Adipose tissue (tissue), 3 donors: ENCODE data around the gene LIN7A. TPM values are rescaled to one million over a fixed set of nuclear protein-coding genes. Genes with fewer than 3 reads are reported as not detected.
"Not testable (repeated sequence)": the region's sequence is repeated elsewhere in the genome, so short reads cannot be mapped to it uniquely, and the experiment has no call there.

ENCODE experiments used
- H3K27ac ChIP-seq: one replicate; pipeline ENCODE4 v1.5.1; 2013; ENCODE audit warnings: low read depth, low read length
- WGBS, 3 donors: extraction: QIAGEN DNeasy Blood & Tissue Kit; methylation state at CpG; one replicate each; pipeline ENCODE4 v1.1.7; 2013; 5-methylcytosine and 5-hydroxymethylcytosine counted together
- polyA plus RNA-seq, 3 donors: library from polyadenylated mRNA; stranded (reverse); fragments of 200-250 nt; gene quantifications; one replicate each; pipeline ENCODE4 v1.2.3, GENCODE V29; 2013
- donor health status: healthy with polysubstance abuse.
- donor health status: Bipolar disorder and iron deficiency.
- donor health status: healthy.

LIN7A gene
- polyA plus RNA-seq, 3 donors = 0.53 to 3.1 (median 1.0) TPM

DNA sequence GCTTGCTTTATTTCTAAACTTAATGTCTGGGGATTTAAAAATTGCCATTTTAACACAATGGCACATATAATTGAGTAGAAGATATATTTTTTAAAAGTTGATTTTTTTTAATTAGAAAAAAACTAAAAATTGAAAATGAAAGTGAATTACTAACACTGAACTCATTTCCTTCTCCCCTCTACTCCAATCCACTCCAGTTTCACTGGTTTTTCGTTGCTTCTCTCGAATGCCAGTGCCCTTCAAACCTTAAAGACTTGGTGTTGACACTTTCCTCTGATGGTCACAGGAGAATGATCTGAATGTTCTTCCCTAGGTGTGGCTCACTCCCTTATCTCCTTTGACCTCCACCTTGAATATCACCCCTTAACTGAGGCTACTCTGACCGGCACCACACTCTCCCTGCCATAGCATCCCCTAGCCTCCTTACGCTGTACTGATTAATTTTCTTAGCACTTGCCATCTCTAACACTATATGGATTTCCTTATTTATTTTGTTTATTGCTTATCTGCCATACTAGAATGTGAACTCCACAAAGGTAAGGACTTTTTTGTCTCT lies 107.1 kb downstream of the LIN7A start:
- no peak overlapping the region for H3K27ac ChIP-seq
- 77 to 90% (median 81%) methylated on average over 4 of the region's 4 CpGs for WGBS, 3 donors

DNA sequence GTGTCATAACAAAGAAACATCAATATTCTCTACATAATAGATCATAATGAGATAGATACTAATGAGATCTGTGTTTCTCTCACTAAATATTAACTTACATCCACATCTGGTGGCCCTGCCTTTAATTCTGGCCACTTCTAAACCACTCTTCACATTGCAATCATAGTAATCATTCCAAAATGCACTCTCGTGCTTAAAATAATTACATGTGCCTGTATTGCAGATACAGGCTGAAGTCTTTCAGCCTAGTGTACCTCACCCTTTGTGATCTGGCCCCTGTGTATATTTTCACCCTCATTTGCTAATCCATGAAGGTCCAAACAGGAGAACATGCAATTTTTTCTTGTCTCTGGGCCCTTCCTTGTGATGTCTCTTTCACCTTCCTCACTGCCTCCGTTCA lies 108.0 kb downstream of the LIN7A start:
- H3K27ac ChIP-seq = no peak overlapping the region
- WGBS, 3 donors = 71 to 77% (median 77%) methylated on average over 2 of the region's 2 CpGs

DNA sequence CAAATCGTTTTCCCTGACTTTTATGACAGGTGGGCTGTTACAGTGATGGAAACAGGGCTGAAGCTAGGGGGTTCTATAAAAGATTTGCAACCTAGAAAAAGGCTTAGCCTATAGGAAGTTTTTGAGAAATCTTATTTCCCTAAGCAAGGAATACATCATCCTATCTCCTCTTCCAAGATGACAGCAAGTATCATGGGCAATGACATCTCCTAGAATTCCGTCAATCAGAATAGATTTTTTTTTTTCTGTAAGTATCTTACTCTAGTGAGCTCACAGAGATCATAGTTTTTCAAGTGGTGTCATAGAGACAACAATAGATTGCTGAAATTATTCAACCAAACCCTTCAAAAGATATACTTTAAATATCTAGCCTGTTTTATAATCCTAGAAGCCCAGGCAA lies 112.2 kb downstream of the LIN7A start:
- no peak overlapping the region for H3K27ac ChIP-seq
- 72 to 82% (median 80%) methylated on average over 2 of the region's 2 CpGs for WGBS, 3 donors

DNA sequence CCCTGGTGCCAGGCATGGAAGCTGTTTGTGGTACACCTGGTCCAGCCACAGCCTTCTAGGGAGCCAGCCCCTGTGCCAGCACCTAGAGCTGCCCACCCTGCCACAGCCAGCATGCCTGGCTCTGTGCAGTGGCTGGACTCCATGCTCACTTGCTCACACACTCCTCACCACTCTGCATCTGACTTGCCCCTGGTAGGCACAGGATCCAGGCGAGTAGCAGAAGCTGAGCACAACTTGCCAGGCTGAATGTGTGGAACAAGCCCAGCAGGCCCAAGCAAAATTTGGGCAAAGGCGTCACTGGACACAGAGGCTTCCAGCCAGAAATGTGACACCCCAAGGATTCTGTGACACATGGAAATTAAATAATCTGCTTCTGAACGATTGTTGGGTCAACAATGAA lies 114.3 kb downstream of the LIN7A start:
- WGBS, 3 donors = 55 to 81% (median 79%) methylated on average over 3 of the region's 3 CpGs
- no peak overlapping the region for H3K27ac ChIP-seq

DNA sequence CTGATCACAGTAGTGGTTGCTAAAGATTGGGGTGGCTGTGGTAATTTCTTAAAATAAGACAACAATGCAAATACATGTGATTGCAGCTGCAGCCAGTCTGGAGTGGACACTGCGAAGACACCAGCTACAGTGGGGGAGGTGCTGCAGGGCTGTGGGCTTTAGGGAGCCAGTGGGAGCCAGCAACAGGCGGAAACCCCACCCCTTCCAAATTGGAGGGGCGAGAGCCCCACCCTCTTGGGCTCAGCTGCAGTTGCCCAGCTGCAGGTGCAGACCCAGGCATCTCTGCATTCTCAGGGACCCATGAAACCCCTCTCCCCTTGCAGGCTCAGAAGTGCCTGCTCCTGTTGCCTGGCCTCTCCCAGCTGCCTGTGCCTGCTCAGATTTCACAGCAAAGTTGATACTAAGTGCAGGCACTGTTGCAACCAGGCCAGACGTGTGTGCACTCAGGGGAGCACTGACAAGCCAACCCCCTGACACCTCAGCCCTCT lies 116.2 kb downstream of the LIN7A start:
- no peak overlapping the region for H3K27ac ChIP-seq

DNA sequence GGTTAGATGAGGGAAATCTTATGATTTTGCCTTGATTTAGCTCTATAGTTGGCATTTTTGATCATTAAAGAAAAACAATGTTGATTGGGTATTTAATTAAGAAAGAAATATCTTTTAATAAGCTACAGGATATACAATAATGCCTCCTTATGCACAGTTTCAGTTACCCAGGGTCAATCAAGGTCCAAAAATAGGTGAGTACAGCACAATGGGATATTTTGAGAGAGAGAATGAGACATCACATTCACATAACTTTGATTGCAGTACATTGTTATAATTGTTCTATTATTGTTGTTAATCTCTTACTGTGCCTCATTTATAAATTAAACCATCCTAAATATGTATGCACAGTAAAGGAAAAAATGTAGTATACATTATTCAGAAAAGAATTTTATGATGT lies 118.9 kb downstream of the LIN7A start:
- H3K27ac ChIP-seq = no peak overlapping the region

More for the DNA sequence above, 116.2 kb downstream of the LIN7A start:
- 78 to 89% (median 81%) methylated on average over 4 of the region's 4 CpGs for WGBS, 3 donors

DNA sequence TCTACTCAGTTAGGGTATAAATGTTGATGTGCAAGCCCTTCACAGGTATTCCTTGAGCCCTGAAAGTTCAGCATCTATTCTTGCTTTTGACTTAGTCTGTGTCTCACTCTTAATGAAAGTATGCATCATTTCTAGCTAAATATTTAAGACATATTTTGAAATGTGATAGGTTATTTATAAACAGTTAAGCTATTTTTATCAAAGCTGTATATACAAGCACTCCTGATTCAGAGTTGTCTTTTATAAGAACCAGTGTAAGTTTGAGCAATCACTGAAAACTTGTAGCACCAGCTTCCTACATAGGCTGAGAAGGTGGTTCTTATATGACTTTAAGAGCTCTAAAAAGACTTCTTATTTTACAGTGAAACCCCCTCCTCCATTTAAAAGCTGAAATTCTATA lies 122.4 kb downstream of the LIN7A start:
- no peak overlapping the region for H3K27ac ChIP-seq

DNA sequence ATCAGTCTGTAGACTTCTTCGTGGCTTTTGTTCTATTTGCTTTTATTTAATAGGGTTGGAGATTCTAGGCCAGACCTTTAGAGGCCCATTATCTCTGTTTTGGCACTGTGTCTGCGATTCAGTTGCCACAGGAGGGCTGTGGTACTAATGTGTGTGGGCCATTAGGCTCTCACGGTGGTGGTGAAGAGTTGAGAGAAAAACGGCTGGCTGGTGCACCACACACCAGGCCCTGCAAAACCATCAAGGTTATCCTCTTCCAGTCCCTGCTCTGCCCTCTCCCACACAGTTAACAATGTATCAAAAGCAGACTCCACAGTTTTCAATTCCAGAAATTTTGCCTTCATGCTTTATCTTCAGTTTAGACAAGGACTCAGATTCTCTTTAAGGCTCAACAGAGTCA lies 123.3 kb downstream of the LIN7A start:
- 74 to 85% (median 77%) methylated on average over 4 of the region's 4 CpGs for WGBS, 3 donors
- no peak overlapping the region for H3K27ac ChIP-seq

DNA sequence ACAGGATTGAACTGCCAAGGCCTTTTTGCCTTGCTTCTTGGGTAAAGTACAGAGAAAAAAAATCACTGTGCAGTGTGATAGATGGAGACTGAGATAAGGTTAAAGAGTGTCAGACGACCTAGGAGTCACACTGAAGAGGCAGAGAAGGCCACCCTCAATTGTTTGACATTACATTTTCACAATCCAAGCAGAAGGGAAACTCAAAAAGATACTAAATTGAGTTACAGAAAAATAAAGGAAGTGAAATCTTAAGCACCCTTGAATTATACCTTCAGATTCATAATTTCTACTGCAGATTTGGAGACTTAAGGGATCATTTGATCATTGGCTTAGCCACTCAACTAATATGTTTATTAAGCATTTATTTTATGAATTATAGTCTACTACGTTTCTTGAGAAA lies 123.9 kb downstream of the LIN7A start:
- 54 to 68% (median 66%) methylated on average over 2 of the region's 2 CpGs for WGBS, 3 donors

DNA sequence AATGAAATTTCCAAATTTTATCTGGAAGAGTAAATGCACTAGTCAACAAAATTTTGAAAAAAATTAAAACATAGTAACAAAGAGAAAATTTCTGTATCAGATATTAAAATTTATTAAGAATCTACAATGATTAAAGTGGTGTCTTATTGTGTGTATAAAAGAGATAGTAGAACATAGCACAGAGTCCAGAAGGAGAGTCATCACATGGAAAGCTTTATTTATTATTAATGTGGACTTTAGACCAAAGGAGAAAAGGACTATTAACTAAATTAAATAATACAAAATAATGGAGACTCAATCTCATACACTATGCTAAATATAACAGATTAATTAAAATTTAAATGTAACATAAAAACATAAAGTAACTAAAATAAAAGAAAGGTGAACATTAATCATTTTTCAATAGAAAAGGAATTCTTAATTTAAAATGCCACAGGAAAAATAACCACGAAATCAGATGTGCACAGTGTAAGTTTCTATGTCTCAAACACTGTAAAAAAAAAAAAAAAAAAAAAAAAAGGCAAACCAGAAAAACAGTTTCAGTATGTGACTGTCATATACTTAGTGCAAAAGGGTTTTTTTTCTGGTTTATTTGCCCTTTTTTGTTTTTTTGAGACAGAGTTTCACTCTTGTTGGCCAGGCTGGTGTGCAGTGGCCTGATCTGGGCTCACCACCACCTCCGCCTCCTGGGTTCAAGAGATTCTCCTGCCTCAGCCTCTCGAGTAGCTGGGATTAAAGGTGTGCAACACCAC lies 125.6 kb downstream of the LIN7A start:
- no peak overlapping the region for H3K27ac ChIP-seq
- WGBS, 3 donors = 89 to 91% (median 89%) methylated on average over 3 of the region's 3 CpGs

More for the DNA sequence above, 123.9 kb downstream of the LIN7A start:
- H3K27ac ChIP-seq = no peak overlapping the region

DNA sequence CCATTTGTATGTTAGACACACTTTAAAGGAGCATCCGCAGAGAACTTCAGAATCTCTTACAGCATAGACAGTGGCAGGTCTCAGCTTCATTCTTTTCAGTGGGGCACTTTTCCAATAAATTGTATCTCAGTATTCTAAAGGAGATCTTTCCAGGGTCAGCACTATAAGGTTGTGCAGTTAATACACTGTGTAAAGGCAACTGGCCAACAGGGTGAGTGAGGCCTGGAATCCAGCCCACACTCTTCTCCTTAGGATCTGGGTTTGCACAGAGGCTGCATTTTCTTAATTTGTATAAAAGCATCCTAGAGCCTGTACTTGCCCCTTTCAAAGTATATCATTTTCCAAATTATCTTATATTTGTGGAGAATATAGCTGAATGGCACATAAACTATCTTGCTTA lies 126.9 kb downstream of the LIN7A start:
- H3K27ac ChIP-seq = no peak overlapping the region
- 0 to 29% (median 3%) methylated on average over 1 of the region's 1 CpG for WGBS, 3 donors

DNA sequence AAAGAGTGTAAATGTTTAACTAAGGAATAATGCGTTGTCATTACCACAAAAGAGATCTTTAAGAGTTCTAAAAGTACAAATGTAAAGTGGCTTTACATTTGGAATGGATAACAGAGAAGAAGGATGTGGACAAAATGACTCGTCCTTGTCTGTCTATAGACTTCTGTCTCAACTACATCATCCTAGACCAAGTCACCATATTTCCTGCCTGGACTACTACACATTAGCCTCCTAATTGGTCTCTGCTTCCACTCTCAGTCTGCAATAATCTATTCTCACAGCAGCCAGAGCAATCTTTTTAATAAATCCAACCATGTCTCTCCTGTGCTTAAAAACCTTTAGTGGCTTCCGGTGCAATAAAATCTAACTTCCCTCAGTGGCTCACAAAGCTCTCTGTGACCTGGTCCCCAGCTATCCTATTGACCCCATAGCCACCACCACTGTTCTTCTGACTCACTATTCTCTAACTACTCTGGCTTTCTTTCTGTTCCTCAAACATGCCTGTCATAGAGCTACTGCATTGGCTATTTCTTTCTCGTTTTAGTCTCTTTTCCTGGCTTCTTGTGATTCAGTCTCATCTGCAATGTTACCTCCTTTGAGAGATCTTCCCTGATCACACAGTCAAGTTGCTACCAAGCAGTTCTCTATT lies 130.0 kb downstream of the LIN7A start:
- WGBS, 3 donors = 90 to 93% (median 92%) methylated on average over 4 of the region's 4 CpGs

DNA sequence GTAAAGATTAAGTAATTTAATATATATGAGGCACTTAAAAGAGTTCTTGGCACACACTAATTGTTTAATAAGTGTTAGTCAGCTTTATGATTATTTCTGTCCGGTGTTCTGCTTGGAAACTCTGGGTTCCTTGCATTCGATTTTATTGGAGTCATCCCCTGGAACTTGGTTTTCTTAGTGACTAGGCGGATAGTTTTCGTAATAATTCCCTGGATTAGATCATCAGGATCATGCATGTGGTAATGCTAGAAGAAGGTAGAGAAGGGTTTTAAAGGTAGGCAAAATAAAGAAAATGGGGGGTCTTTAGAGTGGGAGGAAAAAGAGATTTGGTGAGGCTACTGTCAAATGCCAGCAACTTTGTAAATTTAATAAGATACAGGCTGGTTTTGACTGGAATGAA lies 132.6 kb downstream of the LIN7A start:
- WGBS, 3 donors = 94% methylated on average over 4 of the region's 4 CpGs

More for the DNA sequence above, 130.0 kb downstream of the LIN7A start:
- no peak overlapping the region for H3K27ac ChIP-seq

DNA sequence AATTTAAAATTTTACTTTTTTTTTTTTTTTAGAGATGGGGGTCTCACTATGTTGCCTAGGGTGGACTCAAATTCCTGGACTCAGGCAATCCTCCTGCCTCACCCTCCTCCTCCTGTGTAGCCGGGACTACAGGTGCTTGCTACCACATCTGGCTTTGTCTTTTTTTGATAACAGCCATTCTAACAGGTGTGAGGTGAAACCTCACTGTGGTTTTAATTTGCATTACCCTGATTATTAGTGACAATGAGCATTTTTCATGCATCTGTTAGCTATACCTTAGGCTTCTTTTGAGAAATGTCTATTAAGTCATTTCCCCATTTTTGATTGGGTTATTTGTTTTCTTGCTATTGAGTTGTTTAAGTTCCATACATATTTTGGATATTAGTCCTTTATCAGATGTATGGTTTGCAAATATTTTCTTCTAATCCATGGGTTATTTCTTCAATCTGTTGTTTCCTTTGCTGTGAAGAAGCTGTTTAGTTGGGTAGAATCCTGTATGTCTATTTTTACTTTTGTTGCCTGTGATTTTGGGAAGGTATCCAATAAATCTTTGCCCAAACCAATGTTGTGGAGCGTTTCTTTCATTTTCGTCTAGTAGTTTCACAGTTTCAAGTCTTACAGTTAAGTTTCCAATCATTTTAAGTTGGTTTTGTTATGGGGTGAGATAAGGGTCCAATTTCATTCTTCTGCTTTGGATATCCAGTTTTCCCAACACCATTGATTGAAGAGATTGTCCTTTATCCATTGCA lies 134.9 kb downstream of the LIN7A start:
- WGBS, 3 donors = 81 to 85% (median 82%) methylated on average over 3 of the region's 3 CpGs
- H3K27ac ChIP-seq = no peak overlapping the region

More for the DNA sequence above, 132.6 kb downstream of the LIN7A start:
- H3K27ac ChIP-seq = no peak overlapping the region

DNA sequence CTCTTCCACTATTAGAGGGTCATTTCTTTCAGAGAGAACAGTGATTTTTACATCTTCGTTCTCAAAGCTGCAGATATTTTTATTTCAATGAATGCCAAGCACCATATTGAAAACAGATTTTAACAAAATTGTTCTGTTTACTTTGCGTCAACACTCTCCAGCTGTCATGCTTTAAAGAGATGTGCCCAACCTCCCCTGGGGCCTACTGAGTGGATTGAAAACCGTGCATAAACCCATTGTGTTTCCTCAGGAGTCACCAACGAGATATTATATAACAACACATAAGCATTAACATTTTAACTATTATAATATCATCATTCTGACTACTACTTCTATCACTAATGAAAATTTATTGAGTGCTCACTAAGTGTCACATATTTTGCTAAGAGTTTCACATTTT lies 139.5 kb downstream of the LIN7A start:
- no peak overlapping the region for H3K27ac ChIP-seq
- 75 to 80% (median 79%) methylated on average over 4 of the region's 4 CpGs for WGBS, 3 donors

DNA sequence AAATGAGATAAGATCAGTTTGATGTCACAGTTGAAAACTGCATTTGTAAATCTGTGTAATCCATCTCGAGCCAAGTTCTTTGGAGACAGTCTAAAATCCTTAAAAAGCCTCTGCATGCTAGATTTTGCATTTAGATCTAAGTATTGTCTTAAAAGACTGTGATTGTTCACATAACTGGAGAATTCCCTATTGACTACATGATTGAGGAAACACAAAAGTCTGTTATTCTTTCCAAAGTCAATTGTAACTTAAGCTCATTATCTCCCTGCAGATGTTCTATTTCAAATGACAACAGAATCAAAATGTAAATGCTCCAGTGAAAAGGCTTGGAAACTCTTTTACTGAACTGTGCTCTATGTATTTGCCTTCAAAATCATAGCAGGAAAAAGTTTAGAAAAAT lies 143.2 kb downstream of the LIN7A start:
- 32 to 61% (median 44%) methylated on average over 1 of the region's 1 CpG for WGBS, 3 donors
- no peak overlapping the region for H3K27ac ChIP-seq

DNA sequence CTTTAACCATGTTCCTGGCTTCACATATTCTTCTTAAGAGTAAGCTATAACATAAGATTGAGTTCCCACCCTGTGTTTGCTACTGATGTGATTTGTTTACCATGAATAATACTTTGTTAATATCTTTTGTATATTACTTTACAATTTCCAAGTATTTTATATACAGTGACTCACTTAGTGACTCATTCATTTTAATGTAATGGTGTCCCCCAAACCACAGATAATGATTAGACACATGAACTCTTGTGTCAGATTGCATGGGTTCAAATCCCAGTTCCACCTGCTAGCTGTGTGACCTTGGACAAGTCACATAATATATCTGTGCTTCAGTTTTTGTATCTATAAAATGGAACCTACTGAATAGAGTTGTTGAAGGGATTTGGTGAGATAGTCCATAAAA lies 144.9 kb downstream of the LIN7A start:
- H3K27ac ChIP-seq = no peak overlapping the region

DNA sequence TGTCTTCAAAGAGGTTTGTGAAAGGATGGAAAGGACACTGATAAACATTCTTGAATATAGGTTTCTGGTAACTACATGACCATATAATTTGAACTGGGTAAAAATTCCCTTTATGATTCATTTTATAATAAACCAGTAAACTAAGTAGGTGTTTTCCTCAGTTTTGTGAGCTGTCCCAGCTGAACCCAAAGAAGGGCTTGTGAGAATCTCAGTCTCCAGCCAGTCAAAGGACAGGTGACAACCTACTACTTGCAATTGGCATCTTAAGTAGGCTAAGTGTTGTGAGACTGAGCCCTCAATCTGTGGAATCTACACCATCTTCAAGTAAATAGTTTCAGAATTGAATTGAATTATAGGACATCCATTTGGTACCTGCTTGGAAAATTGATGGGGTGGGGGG lies 145.9 kb downstream of the LIN7A start:
- no peak overlapping the region for H3K27ac ChIP-seq

DNA sequence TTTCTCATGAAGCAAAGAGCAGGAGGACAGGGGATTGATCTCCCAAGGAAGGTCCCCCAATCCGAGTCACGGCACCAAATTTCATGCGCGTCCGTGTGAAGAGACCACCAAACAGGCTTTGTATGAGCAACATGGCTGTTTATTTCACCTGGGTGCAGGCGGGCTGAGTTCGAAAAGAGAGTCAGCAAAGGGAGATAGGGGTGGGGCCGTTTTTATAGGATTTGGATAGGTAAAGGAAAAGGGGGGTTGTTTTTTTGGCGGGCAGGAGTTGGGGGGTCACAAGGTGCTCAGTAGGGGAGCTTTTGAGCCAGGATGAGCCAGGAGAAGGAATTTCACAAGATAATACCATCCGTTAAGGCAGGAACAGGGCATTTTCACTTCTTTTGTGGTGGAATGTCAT lies 149.3 kb downstream of the LIN7A start:
- H3K27ac ChIP-seq = not testable (repeated sequence)
- WGBS, 3 donors = 71 to 92% (median 89%) methylated on average over 7 to 10 of the region's 10 CpGs
